Kidney tubule cell (primary cell): ENCODE data around the gene PABPN1L.

Experiments
- DNase-seq: peaks from one replicate; pipeline ENCODE4 v3.0.0-alpha.2; 2018; ENCODE audit warnings: low spot score

The PABPN1L gene

GRCh38 chr16:88848557-88848956 lies 17.9 kb downstream of the PABPN1L start:
- DNase-seq, result no peak

- no peak for DNase-seq
Observed at GRCh38 chr16:88847654-88848053, 18.8 kb downstream of the PABPN1L start.

GRCh38 chr16:88846088-88846487 lies 20.4 kb downstream of the PABPN1L start:
- DNase-seq, result no peak

- DNase-seq, result no peak
Observed at GRCh38 chr16:88844419-88845036, 21.9 kb downstream of the PABPN1L start.

- no peak for DNase-seq
Observed at GRCh38 chr16:88843256-88843655, 23.2 kb downstream of the PABPN1L start.

- DNase-seq, result no peak
Observed at GRCh38 chr16:88842806-88843205, 23.7 kb downstream of the PABPN1L start.

- no peak for DNase-seq
Observed at GRCh38 chr16:88842308-88842756, 24.1 kb downstream of the PABPN1L start.

GRCh38 chr16:88841521-88842307 lies 24.7 kb downstream of the PABPN1L start:
- no peak for DNase-seq

- DNase-seq, result no peak
Observed at GRCh38 chr16:88840600-88841215, 25.8 kb downstream of the PABPN1L start.

- no peak for DNase-seq
Observed at GRCh38 chr16:88839745-88840599, 26.5 kb downstream of the PABPN1L start.

GRCh38 chr16:88839026-88839529 lies 27.4 kb downstream of the PABPN1L start:
- DNase-seq, result no peak

- no peak for DNase-seq
Observed at GRCh38 chr16:88838566-88838965, 27.9 kb downstream of the PABPN1L start.

- DNase-seq, result no peak
Observed at GRCh38 chr16:88837806-88838205, 28.7 kb downstream of the PABPN1L start.

GRCh38 chr16:88836791-88837190 lies 29.7 kb downstream of the PABPN1L start:
- DNase-seq, result no peak

- no peak for DNase-seq
Observed at GRCh38 chr16:88835818-88836217, 30.6 kb downstream of the PABPN1L start.

GRCh38 chr16:88835383-88835782 lies 31.1 kb downstream of the PABPN1L start:
- no peak for DNase-seq

GRCh38 chr16:88834670-88835069 lies 31.8 kb downstream of the PABPN1L start:
- DNase-seq, result no peak

- DNase-seq, result no peak
Observed at GRCh38 chr16:88833086-88833485, 33.4 kb downstream of the PABPN1L start.

- DNase-seq, result no peak
Observed at GRCh38 chr16:88831838-88832237, 34.6 kb downstream of the PABPN1L start.

- no peak for DNase-seq
Observed at GRCh38 chr16:88830783-88831182, 35.7 kb downstream of the PABPN1L start.

GRCh38 chr16:88830258-88830657 lies 36.2 kb downstream of the PABPN1L start:
- no peak for DNase-seq

- no peak for DNase-seq
Observed at GRCh38 chr16:88828711-88829110, 37.7 kb downstream of the PABPN1L start.
